GM12892 (cell line): ENCODE measurements around the gene DSCAML1.

Source experiments
- POLR2A ChIP-seq: IDR thresholded peaks from 2 replicates; pipeline ENCODE4 v1.6.1; 2011; ENCODE audit warnings: low read depth, low read length, control low read depth
- POLR2AphosphoS5 ChIP-seq: IDR thresholded peaks from 2 replicates; pipeline ENCODE4 v1.6.1; 2011; ENCODE audit warnings: low read depth, low read length, control low read depth
- TAF1 ChIP-seq: IDR thresholded peaks from 2 replicates; pipeline ENCODE4 v1.6.1; 2011; ENCODE audit warnings: low read depth, mild to moderate bottlenecking, control low read depth, low read length, borderline replicate concordance

GRCh38 chr11:117520966-117521365 is 276.1 kb downstream of the DSCAML1 start:
- TF ChIP-seq POLR2AphosphoS5 = no peak
- TF ChIP-seq POLR2A = no peak
- no peak for TF ChIP-seq TAF1
